B cell (primary cell): ENCODE measurements around the gene OLIG2. TPM values are rescaled to one million over a fixed set of nuclear protein-coding genes. Genes with fewer than 3 reads are reported as not detected.

Source experiments
- ATAC-seq: fragments of 200-7000 bp; cut with Tn5 transposase; one replicate; pipeline ENCODE4 v1.10.0; 2021; ENCODE audit warnings: low read depth, mild to moderate bottlenecking, moderate number of reproducible peaks, moderate library complexity
- CTCF ChIA-PET: fragments of 350-600 bp; sonication (Branson Sonifier 250); formaldehyde crosslinking; loops from one replicate; lab custom pipeline; 2021; ENCODE audit warnings: antibody characterized with exemption, inconsistent platforms; lab: Charles Lee
- POLR2A ChIA-PET: fragments of 350-600 bp; sonication (Branson Sonifier 250); formaldehyde crosslinking; loops from one replicate; lab custom pipeline; 2021; ENCODE audit warnings: antibody characterized with exemption; lab: Charles Lee
- DNase-seq: peaks from one replicate; pipeline ENCODE4 v3.0.0; 2013
- H2AFZ ChIP-seq: 2 replicates; pipeline ENCODE4 v1.6.1; 2012; ENCODE audit warnings: mild to moderate bottlenecking, low read depth, low read length; ENCODE audit not compliant: insufficient read depth, poor library complexity, severe bottlenecking
- H3K27ac ChIP-seq, 2 donors: 1 replicate in 1 of 2; 2 replicates in 1 of 2; pipeline ENCODE4 v1.5.1; 2012 to 2013; ENCODE audit warnings: low read length in 2 of 2, mild to moderate bottlenecking in 2 of 2, moderate library complexity in 1 of 2
- H3K27me3 ChIP-seq, 4 experiments: fragments of 200-600 bp in 1 of 4; sonication (generic) in 1 of 4; replicated peaks in 1 of 4; 1 replicate in 2 of 4; 2 replicates in 2 of 4; pipeline versions ENCODE4 v1.6.1 to v1.7.0; 2013 to 2016; ENCODE audit warnings: low read length in 3 of 4, mild to moderate bottlenecking in 2 of 4, mixed read lengths in 1 of 4, moderate library complexity in 1 of 4; ENCODE audit not compliant: insufficient read depth in 4 of 4, control insufficient read depth in 3 of 4; ENCODE audit errors: control extremely low read depth in 1 of 4
- H3K36me3 ChIP-seq, 2 experiments: replicated peaks in 1 of 2; 1 replicate in 1 of 2; 2 replicates in 1 of 2; pipeline versions ENCODE4 v1.6.1 to v1.7.1; 2013; ENCODE audit warnings: low read length in 1 of 2; ENCODE audit not compliant: insufficient read depth in 2 of 2, control insufficient read depth in 1 of 2; ENCODE audit errors: control extremely low read depth in 1 of 2, extremely low read depth in 1 of 2
- H3K4me1 ChIP-seq, 2 donors: fragments of 200-600 bp in 1 of 2; sonication (generic) in 1 of 2; 1 replicate in 1 of 2; 2 replicates in 1 of 2; pipeline versions ENCODE4 v1.5.1 to v1.6.1; 2013 to 2017; ENCODE audit warnings: low read length in 2 of 2; ENCODE audit not compliant: control insufficient read depth in 2 of 2, insufficient read depth in 2 of 2
- H3K4me2 ChIP-seq: replicated peaks from 2 replicates; pipeline ENCODE3; 2012; ENCODE audit warnings: mild to moderate bottlenecking, low read depth, low read length; ENCODE audit not compliant: poor library complexity, severe bottlenecking
- H3K4me3 ChIP-seq, 5 experiments: fragments of 200-600 bp in 1 of 5; sonication (generic) in 1 of 5; 1 replicate in 3 of 5; 2 replicates in 2 of 5; pipeline versions ENCODE4 v1.5.1 to v1.7.0; 2011 to 2016; ENCODE audit warnings: low read length in 4 of 5, mild to moderate bottlenecking in 4 of 5, low read depth in 2 of 5, control low read depth in 1 of 5, moderate library complexity in 1 of 5; ENCODE audit not compliant: insufficient read depth in 1 of 5; ENCODE audit errors: control extremely low read depth in 1 of 5, extremely low read depth in 1 of 5
- H3K79me2 ChIP-seq: fragments of 200-600 bp; sonication (generic); one replicate; pipeline ENCODE4 v1.6.0; 2016; ENCODE audit warnings: low read length; ENCODE audit not compliant: control insufficient read depth, insufficient read depth
- H3K9ac ChIP-seq: fragments of 200-600 bp; sonication (generic); 2 replicates; pipeline ENCODE4 v1.6.1; 2017; ENCODE audit warnings: mild to moderate bottlenecking, low read length, moderate library complexity
- H3K9me3 ChIP-seq, 3 donors: one replicate each; pipeline versions ENCODE4 v1.6.1 to v1.7.1; 2013; ENCODE audit warnings: low read length in 2 of 3; ENCODE audit not compliant: control insufficient read depth in 2 of 3, insufficient read depth in 1 of 3; ENCODE audit errors: control extremely low read depth in 1 of 3
- H4K20me1 ChIP-seq: 2 replicates; pipeline ENCODE4 v1.6.0; 2012; ENCODE audit warnings: mild to moderate bottlenecking, low read length; ENCODE audit not compliant: insufficient read depth, control insufficient read depth, poor library complexity, severe bottlenecking
- H3K27ac Mint-ChIP-seq: one replicate; pipeline ENCODE4 v1.8.0; 2021; ENCODE audit warnings: mixed read lengths
- H3K27me3 Mint-ChIP-seq: one replicate; pipeline ENCODE4 v1.8.0; 2021; ENCODE audit warnings: mixed read lengths
- H3K4me1 Mint-ChIP-seq: one replicate; pipeline ENCODE4 v1.8.0; 2021; ENCODE audit warnings: mixed read lengths
- H3K4me3 Mint-ChIP-seq: one replicate; pipeline ENCODE4 v1.8.0; 2021; ENCODE audit warnings: mixed read lengths
- H3K9me3 Mint-ChIP-seq: one replicate; pipeline ENCODE4 v1.8.0; 2022; ENCODE audit warnings: mixed read lengths; ENCODE audit not compliant: insufficient read depth
- CTCF ChIP-seq: fragments of 200-600 bp; IDR thresholded peaks from one replicate; pipeline ENCODE4 v1.8.0; 2022; ENCODE audit warnings: antibody characterized with exemption, mild to moderate bottlenecking
- EZH2 ChIP-seq: IDR thresholded peaks from 2 replicates; pipeline ENCODE4 v1.6.1; 2012; ENCODE audit warnings: borderline replicate concordance, low read depth, mild to moderate bottlenecking, moderate library complexity, low read length; ENCODE audit not compliant: insufficient read depth, poor library complexity, severe bottlenecking
- WGBS: methylation state at CpG from one replicate; pipeline ENCODE4 v1.1.5; 2013; ENCODE audit warnings: missing lambda C conversion rate; ENCODE audit not compliant: insufficient coverage; 5-methylcytosine and 5-hydroxymethylcytosine counted together
- intact Hi-C: fragments of 100-400 bp; cut with micrococcal nuclease; formaldehyde crosslinking; loops from one replicate; pipeline ENCODE4 v1.10.0; 2022
- polyA plus RNA-seq: library from polyadenylated mRNA; depleted of rRNA; stranded (reverse); fragments of >200 nt; gene quantifications from 2 replicates; pipeline ENCODE4 v1.2.3, GENCODE V29; 2012
- total RNA-seq, 2 donors: library from RNA; stranded (reverse); fragments of 120-200 nt in 1 of 2; gene quantifications; 1 replicate in 1 of 2; 2 replicates in 1 of 2; pipeline versions ENCODE4 v1.2.3 to v1.2.4, GENCODE V29; 2013 to 2022

The OLIG2 gene
- total and polyA plus RNA-seq, 2 donors (not counting 1 experiment from before 2014, with no cell fraction given) = not detected

GRCh38 chr21:33023574-33024200, 2.0 kb upstream of the OLIG2 start:
- Mint-ChIP-seq H3K4me1 (peaks cover 33% of the 10 kb centered on the region), H3K27me3 (peaks cover 60% of the 10 kb centered on the region), H3K4me3 (no peak overlapping the region), H3K9me3 (no peaks in the 10 kb centered on the region), H3K27ac (no peak overlapping the region)
- ChIA-PET POLR2A (no interaction called here), CTCF (no interaction called here)
- DNase-seq (peak; percentile 30), ATAC-seq (no peak)
- H3K4me3 ChIP-seq = no peak overlapping the region
- H3K9me3 ChIP-seq = peaks cover 0 to 39% (median 0%) of the 10 kb centered on the region in 3 donors
- no peak overlapping the region for H2AFZ ChIP-seq
- intact Hi-C loops = no loop called here
- H3K27me3 ChIP-seq = peaks cover 0 to 93% (median 62%) of the 10 kb centered on the region in 4 experiments
- peak overlapping the region; percentile 28 for H3K4me2 ChIP-seq
- H3K9ac ChIP-seq = no peak overlapping the region
- H3K27ac ChIP-seq = no peak overlapping the region
- H3K79me2 ChIP-seq = no peaks in the 10 kb centered on the region
- peaks cover 36 to 60% of the 10 kb centered on the region in 2 donors for H3K4me1 ChIP-seq
- TF ChIP-seq CTCF (no peak), EZH2 (no peak)
- no peaks in the 10 kb centered on the region for H3K36me3 ChIP-seq
- WGBS = 11% methylated on average over 49 of the region's 49 CpGs
- H4K20me1 ChIP-seq = no peaks in the 10 kb centered on the region

GRCh38 chr21:33024201-33025103, 1.3 kb upstream of the OLIG2 start:
- Mint-ChIP-seq H3K27ac (no peak overlapping the region), H3K27me3 (peaks cover 60% of the 10 kb centered on the region), H3K9me3 (no peaks in the 10 kb centered on the region), H3K4me1 (peaks cover 34% of the 10 kb centered on the region), H3K4me3 (no peak overlapping the region)
- H3K4me2 ChIP-seq = no peak overlapping the region
- no peak overlapping the region for H2AFZ ChIP-seq
- H3K27ac ChIP-seq = no peak overlapping the region
- H3K4me1 ChIP-seq = peaks cover 44 to 64% of the 10 kb centered on the region in 2 donors
- H3K36me3 ChIP-seq = no peaks in the 10 kb centered on the region
- intact Hi-C loops = no loop called here
- no peak for TF ChIP-seq CTCF
- CTCF ChIA-PET = no interaction called here
- WGBS = 17% methylated on average over 34 of the region's 40 CpGs
- H3K9me3 ChIP-seq = peaks cover 0 to 44% (median 0%) of the 10 kb centered on the region in 3 donors
- ATAC-seq (no peak), DNase-seq (no peak)
- no peaks in the 10 kb centered on the region for H4K20me1 ChIP-seq
- H3K9ac ChIP-seq = no peak overlapping the region
- H3K27me3 ChIP-seq = peaks cover 0 to 93% (median 62%) of the 10 kb centered on the region in 4 experiments
- POLR2A ChIA-PET = no interaction called here
- H3K4me3 ChIP-seq = no peak overlapping the region
- H3K79me2 ChIP-seq = no peaks in the 10 kb centered on the region
